HPDE6-E6E7 (cell line): ENCODE results near the gene RRAD.
"Not testable (repeated sequence)": the region's sequence is repeated elsewhere in the genome, so short reads cannot be mapped to it uniquely, and the experiment has no call there.

Source experiments
- DNase-seq: peaks from one replicate; pipeline ENCODE4 v3.0.0; 2011; ENCODE audit warnings: missing footprints; ENCODE audit errors: extremely low spot score

The RRAD gene

DNA sequence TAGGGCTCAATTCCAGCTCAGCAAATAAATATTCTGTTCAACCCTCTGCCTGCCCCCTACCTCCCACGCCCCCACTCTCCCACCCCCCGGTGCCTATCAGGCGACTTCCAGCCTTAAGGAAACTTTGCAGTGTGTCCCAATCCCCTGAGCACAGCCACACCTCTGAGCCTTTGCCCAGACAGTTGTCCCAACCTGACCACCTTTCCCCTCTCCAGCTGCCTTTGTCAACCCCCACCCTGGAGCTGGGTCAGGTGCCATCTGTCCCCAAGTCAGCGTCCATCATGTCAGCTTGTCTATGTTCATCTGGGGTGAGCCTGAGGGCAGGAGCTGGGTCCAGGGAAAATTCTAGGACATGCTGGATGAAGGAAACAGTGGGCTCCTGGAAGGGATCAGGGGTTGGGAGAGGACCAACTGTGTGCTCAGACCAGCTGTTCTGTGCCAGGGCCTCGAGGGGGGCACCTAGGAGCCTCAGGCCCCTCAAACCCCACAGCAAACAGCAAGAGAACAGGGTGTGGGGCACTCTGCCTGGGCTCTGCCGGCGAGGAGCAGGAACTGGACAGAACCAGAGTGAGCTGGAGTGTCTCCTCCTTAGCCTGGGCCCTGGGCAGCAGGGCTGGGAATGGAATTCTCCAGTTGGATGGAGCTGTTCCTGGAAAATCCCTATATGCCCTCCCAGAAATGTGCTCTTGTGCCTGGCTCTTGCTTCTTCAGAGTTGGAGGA lies 24.5 kb downstream of the RRAD start:
- no peak for DNase-seq

DNA sequence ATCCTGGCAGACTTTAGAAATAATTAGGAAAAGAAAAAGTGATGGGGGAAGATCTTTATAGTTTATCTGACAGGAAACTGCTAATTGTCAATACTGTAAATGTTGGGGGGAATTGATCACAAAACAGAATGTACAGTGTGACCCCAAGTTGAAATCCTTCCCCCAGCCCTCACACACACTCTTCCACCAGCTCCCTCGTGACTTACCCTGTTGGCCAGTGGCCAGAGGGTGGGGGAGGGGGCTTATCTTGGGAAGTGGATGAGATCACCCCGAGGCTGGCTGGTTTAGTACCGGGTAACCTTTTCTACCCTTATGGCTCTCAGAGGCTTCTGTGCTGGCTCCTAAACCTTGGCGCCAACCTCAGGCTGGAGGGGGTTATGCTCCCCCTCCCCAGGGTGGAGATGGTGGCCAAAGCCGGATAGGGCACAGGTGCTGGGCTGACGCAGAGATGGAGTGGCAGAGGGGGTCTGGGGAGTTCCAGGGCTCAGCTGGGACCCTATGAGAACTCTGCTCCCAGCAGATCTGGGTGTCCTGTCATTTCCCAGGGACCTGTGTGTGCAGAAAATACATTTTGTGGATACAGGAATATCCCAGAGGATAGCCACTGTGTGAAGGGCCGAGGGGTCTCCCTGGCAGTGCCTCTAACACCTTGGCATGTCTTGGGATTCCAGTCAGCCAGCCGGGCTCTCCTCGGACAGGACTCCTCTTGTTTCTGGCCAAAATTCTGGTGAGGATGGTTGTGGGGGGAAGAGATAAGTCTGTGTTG lies 25.2 kb downstream of the RRAD start:
- DNase-seq, result peak; percentile 74

DNA sequence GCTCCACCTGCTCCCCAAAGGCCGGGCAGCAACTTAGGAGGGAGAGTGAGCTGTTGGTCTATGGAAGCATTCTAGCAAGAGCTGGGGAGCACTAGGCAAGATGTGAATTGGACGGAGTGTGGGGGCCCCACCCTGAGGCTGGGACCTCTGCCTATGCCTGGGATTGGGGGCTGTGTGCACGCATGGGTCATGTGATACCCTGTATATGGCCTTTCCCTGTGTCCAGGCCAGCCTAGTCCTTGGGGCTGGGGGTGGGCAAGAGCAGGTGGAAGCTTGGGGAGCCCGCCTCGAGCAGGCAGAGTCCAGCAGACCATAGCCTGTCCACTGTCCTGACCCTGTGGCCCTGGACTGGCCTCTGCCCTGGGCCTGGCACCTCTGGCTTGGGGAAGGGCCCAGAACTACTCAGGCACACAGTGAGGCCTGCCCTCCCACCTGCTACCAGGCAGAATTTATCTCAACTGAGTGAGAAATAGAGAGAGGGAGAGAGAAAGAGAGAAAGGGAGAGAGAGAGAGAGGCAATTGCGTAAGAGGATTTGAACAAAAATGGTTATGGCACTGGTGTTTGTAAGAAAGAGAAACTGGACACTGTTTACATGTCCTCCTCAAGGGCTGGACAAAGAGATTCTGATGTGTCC lies 25.9 kb downstream of the RRAD start:
- no peak for DNase-seq

DNA sequence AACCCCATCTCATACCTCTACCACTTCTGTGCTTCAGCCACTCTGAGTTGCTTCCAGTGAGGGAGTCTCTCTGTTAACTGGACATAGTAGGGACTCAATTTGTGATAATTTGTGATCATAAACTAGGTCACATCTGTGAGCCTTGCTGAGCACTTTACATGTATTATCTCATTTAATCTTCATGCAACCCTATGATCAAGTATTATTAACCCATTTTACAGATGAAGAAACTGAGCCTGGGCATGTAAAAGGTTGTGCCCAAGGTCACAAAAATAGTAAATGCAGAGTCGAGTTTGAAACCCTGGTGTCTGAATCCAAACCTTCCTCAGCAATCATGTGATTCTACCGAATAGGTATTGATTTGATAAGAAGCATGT lies 26.4 kb downstream of the RRAD start:
- DNase-seq, result no peak

DNA sequence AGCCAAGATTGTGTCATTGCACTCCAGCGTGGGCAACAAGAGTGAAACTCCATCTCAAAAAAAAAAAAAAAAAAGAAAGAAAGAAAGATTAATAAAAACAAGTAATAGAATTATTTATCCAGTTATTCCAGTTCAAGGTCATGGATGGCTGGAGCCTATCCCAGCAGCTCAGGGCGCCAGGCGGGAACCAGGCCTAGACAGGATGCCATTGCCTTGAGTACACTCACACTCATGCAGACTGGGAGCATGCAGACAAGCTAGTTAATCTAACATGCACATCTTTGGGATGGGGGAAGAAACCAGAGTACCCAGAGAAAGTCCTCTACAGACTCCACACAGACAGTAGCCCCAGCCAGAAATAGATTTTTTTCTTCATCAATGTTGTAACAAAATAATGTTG lies 27.1 kb downstream of the RRAD start:
- no peak for DNase-seq

DNA sequence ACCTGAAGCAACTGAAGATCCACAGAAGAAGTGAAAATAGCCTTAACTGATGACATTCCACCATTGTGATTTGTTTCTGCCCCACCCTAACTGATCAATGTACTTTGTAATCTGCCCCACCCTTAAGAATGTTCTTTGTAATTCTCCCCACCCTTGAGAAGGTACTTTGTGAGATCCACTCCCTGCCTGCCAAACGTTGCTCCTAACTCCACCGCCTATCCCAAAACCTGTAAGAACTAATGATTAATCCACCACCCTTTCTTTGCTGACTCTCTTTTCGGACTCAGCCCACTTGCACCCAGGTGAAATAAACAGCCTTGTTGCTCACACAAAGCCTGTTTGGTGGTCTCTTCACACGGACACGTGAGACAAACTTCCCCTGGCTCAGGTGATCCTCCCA lies 28.7 kb downstream of the RRAD start:
- not testable (repeated sequence) for DNase-seq

DNA sequence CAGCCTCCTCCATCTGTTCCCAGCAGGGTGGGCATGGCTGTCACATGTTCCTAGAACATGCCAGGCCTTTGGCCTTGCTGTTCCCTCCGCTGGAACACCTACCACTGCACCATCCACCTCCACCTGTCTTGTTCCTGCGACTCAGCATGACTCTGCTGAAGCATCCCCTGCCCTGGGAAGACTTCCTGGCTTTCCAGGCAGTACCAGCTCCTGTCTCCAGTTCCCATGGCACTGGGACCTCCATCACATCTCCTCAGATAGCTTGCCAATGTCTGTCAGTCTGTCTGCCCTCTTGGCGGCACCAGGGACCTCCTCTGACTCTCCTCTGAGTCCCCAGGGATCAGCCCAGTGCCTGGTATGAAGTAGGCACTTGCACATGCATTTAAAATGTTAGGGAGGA lies 29.3 kb downstream of the RRAD start:
- no peak for DNase-seq

DNA sequence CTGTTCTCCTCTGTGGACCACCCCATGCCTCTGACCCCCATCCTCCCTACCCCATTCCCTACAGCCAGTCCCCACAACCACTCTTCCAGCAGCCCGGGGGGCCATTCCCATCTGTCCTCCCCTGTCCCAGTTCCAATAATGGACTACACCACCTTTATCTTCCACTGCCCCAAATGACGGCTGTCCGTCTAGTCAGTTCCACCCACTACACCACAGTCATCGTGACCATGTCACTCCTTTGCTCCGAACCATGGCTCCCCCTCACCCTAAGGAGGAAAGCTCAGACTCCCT lies 29.7 kb downstream of the RRAD start:
- DNase-seq, result no peak

DNA sequence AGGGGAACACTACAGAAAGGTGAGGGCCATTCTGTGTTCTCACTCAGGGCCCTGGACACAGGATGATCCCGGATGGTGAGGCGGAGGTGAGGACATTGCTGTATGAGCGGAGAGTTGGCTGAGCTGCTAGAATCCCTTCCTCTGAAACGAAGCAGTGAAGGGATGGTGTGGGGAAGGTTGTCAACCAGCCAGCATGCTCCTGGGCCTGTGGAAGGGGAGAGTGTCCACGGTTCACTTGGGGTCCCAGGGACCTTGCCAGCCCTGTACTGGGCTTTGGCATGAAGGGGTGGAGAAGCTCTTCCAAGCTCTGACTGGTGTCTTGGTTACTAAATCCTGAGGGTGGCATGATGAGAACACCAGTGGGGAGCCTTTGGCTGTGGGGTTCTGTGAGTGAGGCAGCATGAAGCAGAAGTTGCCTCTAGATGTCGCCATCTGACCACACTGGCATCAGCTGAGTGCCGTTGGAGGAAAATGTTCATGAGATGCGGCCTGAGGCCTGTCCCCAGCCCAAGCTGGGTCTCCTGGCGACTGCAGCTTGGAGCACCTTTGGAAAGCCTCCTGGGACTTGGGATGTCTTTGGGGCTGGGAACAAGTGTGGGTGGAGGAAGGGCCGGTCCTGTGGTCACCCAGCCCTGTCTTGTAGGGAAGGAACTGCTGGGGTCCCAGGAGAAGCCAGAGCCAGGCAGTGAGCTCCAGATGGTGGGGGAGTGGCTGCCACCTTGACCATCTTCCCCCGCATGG lies 30.2 kb downstream of the RRAD start:
- peak; percentile 75 for DNase-seq

DNA sequence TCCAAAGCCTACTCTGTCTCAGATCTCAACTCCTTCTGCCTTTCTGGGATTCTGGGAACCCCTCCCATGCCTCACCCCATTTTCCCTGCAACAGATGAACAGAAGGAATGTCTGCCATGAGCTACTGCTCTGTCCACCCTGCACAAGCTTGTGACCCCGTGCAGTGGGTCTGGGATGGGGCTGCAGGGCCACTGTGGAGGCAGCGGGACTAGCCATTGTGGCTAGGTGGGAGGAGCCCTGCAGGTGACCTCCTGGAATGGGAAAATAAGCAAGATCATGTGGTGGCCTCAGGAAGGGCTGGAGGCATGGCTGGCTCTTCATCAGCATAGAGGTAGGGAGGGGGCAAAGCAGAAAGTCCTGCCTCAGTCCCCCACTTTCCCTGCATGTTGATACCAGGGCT lies 31.3 kb downstream of the RRAD start:
- DNase-seq, result no peak

DNA sequence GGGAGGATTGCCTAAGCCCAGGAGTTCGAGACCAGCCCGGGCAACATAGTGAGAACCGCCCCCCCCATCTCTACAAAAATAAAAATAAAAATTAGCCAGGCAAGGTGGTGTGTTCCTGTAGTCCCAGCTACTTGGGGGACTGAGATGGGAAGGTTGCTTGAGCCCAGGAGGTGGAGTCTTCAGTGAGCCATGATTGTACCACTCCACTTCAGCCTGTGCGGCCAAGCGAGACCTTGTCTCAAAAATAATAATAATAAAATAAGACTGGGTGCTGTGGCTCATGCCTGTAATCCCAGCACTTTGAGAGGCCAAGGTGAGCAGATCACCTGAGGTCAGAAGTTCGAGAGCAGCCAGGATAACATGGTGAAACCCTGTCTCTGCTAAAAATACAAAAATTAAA lies 33.5 kb downstream of the RRAD start:
- no peak for DNase-seq

DNA sequence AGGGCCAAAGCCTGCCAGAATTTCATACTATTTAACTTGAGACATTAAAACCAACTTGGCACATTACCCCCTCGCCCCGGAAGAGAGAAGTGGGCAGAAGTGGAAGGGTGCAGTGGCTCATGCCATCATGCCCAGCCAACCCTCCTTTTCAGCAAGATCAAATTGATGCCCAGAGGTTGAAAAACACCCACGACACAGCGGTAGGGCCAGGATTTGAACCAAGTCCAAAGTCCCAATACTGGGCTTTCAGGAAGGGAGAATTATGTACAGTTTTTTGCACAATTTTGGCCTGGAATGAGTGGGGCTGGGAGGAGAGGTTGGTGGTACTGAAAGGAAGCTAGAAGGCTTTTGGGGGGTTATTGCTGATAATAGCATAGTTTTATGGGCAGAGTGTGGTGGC lies 34.0 kb downstream of the RRAD start:
- DNase-seq, result no peak

DNA sequence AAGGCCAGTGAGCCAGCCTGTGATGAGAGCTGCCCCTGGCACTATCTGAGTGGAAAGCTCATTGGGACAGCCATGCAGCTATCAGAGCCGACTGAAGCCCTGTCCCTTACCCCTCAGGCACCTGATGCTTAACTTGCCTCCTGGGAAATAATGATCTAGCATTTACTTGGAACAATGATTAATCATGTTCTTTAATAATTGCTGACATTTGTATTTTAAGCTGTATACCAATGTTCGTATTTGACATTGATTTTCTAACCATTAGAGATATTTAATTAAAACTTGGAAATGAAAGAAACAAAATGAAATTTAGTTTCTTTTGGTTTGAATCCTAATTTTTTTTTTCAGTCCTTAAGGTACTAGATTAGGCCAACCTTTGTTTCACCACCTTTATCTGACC lies 34.5 kb downstream of the RRAD start:
- DNase-seq, result no peak

DNA sequence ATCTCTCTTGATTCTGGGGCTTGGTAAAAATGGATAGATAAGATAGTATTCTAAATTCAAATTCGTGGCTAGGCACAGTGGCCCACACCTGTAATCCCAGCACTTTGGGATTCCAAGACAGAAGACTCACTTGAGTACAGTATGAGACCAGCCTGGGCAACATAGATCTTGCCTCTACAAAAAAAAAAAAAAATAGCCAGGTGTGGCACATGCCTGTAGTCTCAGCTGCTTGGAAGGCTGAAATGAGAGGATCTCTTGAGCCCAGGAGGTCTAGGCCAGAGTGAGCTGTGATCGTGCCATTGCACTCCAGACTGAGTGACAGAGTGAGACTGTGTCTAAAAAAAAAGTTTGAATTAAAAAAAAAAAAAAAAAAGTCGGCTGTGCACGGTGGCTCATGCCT lies 35.7 kb downstream of the RRAD start:
- DNase-seq, result no peak

DNA sequence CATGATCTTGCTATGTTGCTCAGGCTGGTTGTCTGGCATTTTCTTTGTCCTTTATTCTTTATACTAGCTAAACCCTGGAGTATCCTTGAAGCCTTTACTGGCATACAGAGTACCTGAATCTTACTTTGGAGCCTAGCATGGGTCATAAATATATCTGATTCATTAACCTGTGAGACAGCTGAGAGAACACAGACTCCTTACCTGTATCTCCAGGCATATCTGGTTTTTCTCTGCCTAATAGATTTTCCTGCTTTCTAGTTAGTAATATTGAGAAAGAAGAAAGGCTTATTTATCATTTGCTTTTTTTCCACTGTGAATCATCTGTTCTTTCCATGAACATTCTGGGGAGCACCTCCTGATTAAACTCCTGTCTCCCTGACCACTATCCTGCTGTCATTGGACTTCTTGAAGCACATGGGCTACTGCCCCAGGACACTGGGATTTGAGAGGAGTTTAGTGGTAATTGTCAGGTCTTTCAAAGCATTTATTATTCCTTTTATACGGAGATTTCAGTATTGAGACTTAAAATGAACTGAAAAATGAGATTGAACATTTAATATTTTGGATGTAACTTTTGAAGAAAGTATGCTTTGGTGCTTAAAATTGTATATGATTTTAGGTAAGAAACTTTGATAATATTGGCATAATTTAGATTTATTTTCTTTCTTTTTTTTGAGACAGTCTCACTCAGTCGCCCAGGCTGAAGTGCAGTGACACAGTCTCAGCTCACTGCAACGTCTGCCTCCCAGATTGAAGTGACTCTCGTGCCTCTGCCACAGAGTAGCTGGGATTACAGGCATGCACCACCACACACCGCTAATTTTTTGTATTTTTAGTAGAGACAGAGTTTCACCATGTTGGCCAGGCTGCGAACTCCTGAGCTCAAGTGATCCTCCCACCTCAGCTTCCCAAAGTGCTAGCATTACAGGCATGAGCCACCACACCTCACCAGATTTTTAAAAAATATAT lies 36.4 kb downstream of the RRAD start:
- no peak for DNase-seq

DNA sequence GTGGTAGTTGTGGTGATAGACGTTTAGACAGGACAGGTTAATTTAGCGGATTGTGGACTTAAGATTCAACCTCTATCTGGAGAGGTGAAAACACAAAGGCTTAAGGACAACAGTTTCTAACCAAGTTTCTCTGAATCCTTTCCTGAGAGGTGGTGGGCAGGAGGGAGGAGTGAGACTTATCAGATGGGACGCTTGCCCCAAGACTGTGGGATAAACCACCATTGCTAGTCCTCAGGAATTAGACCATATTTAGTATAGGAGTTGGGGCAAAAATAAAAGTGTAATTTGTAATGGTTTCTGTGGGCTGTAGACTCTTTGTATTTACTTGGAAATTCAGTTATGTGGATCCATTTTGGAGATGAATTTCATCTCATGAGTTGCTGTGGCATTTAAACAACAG lies 38.4 kb downstream of the RRAD start:
- DNase-seq, result no peak

DNA sequence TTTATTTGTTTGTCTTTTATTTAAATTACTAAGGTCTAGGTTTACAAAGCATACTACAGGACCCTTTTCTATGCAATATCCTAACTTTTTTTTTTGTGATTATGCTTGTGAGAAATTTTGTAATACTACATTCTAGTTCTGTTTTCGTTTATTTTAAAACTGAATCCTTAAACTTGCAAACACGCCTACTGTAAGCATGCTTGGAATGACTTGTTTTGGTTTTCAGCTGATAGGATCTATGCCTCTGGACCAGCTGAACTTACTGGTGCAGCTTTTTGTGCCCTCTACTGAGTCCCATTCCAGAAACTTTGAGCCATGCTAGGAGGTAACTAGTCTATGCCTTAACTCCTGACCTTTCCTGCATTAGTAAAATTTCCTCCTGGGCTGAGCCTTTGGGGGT lies 39.0 kb downstream of the RRAD start:
- no peak for DNase-seq

DNA sequence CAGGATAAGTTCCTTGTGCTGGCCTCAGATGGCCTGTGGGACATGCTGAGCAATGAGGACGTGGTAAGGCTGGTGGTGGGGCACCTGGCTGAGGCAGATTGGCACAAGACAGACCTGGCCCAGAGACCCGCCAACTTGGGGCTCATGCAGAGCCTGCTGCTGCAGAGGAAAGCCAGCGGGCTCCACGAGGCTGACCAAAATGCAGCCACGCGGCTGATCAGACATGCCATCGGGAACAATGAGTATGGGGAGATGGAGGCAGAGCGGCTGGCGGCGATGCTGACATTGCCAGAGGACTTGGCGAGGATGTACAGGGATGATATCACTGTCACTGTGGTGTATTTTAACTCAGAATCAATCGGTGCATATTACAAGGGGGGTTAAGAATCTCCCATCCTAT lies 39.8 kb downstream of the RRAD start:
- no peak for DNase-seq

DNA sequence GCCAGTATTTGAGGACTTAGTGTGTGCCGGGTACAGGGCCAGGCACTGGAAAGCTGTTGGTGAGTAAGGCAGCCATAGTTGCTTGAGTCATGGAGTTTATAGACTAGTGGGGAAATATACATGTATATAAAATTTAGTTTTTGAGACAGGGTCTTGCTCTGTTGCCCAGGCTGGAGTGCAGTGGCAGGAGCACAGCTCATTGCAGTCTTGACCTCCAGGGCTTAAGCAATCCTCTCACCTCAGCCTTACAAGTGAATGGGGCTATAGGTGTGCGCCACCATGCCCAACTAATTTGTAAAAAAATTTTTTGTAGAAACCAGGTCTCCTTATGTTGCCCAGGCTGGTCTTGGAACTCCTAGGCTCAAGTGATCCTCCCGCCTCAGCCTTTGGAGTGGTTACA lies 42.6 kb downstream of the RRAD start:
- DNase-seq, result no peak

DNA sequence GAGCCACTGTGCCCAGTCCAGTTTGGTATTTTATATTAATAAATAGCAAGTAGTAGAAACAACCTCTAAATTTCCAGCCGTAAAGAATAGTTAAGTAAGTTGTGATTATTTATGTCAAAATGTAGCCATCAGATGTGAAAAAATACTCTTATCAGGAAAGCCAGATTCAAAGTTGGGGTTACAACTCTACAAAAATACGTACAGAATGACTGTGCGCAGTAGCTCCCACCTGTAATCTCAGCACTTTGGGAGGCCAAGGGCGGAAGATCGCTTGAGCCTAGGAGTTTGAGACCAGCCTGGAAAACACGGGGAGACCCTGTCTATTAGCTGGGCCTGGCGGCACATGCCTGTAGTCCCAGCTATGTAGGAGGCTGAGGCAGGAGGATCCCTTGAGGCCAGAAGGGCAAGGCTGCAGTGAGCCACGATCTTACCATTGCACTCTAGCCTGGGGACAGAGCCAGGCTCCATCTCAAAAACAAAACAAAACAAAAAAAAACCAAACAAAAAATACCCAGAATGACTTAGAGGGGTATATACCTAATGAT lies 43.3 kb downstream of the RRAD start:
- DNase-seq, result no peak

DNA sequence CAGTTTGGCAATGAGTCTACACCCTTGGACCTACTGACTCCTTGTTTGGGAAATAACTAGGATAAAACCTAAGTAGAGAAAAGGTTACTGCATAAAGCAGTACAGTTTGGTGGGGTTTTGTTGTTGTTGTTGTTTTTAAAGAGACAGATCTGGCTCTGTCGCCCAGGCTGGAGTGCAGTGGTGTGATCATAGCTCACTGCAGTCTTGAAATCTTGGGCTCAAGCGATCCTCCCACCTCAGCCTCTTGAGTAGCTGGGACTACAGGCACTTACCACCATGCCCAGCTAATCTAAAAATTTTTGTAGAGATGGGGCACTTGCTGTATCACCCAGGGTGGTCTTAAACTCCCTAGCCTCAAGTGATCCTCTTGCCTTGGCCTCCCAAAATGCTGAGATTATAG lies 43.8 kb downstream of the RRAD start:
- DNase-seq, result no peak
